IPS-NIHi11 (cell line): ENCODE results near the gene MSLN.
A peak's percentile ranks its signal among the peaks of the same experiment; 100 is the strongest.
"Not testable (repeated sequence)": the region's sequence is repeated elsewhere in the genome, so short reads cannot be mapped to it uniquely, and the experiment has no call there.

Source experiments
- DNase-seq: peaks from one replicate; pipeline ENCODE4 v3.0.0; 2012; ENCODE audit warnings: mixed read lengths, low spot score

Gene MSLN

DNA sequence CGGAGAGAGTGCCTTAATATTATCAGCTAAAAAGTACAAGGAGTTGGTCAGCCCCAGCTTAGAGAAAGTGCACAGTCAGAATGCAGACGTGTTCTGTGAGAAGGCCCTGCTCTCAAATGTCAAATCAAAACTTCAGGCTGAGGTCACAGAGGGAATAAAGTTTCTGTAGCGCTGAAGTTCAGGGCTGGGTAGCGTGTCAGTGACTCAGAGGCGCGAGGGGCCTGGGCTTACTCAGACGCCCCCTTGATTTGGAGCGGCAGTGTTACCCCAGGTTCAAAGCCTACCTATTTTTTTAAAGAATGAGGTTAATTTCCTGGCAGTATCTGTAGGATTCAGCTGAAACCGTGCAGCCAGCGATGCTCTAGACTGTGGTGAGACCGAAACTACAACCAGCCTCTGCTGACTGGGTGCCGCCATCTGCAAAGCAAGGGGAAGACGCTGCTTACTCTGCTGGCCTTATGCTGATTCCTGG, 24.5 kb upstream of the MSLN start:
- DNase-seq = no peak

DNA sequence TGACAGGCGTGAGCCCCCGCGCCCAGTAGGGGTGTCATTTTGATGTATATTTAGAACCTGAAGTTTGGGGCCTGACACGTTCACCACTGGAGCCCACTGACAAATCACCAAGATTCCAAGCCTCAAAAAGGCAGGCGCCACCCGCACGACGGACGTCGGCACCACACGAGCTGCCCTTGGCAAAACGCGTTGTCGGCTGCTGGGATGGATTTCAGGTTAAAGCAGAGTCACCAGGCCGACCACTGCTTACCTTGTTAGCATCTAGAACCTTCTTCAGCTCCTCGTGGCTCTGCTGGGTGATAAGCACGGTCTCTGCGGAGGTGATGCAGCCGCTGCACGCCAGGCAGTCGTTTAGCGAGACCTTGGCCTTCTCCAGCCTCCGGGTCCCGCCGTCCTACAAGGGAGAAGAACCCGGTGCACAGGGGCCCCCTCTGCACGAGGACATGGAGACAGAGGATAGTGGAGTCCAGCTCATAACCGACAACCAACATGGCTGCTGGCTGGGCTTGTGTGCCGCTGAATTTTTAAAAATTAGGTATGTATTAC, 23.5 kb upstream of the MSLN start:
- DNase-seq = no peak

DNA sequence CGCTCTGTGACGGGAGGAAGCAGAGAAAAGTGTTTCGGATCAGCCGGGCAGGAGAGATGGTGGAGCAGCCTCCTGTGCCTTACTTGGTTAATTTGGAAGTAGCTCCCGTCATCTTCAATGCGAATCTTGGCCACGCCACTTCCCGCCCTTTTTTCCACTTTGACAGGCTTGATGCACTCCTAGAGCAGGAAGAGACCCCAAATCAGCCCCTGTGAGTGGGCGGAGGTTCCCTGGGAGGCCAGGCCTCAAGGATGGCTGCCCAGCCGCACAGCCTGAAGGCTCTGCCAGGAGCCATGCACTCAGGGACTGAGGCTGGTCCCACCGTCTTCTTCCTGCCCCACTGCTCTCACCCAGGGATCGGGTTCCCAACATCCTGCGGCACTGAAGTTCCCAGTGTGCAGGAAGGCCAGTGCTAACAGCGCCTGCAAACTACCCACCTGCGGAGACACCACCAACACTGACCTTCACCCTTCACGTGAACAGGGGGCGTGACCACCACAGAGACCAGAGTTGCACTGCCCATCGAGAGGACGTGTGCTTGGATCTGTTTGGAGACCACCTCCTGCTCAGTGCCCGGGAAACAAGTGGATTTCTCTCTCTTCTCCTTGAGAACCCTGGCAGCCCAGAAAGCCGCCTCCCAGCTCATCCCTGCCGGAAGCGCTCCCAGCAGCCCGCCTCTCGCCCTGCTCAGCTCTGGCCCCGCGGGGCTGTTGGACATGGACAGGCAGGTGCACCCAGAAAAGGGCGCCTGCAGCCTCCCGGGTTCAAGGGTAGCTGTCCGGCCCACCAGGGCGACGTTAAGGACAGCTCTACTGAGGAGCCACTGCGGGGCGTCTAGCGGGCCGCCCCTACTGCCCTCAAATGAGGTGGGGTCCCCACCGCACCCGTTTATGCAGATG, 20.7 kb upstream of the MSLN start:
- DNase-seq = no peak

DNA sequence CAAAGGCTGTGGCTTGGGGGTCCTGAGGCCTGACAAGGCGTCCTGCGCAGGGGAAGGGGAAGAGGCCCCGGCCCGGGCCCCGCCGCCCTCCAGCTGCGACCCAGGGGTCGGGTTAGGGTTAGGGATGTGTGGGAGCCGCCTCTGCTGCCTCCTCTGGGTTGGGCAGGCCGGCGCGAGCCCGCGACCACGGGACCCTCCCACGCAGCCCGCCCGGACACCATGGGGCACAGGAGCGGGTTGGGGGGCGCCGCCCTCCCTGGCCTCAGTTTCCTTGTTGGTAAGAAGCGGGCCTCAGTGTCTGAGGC, 20.1 kb upstream of the MSLN start:
- no peak for DNase-seq

DNA sequence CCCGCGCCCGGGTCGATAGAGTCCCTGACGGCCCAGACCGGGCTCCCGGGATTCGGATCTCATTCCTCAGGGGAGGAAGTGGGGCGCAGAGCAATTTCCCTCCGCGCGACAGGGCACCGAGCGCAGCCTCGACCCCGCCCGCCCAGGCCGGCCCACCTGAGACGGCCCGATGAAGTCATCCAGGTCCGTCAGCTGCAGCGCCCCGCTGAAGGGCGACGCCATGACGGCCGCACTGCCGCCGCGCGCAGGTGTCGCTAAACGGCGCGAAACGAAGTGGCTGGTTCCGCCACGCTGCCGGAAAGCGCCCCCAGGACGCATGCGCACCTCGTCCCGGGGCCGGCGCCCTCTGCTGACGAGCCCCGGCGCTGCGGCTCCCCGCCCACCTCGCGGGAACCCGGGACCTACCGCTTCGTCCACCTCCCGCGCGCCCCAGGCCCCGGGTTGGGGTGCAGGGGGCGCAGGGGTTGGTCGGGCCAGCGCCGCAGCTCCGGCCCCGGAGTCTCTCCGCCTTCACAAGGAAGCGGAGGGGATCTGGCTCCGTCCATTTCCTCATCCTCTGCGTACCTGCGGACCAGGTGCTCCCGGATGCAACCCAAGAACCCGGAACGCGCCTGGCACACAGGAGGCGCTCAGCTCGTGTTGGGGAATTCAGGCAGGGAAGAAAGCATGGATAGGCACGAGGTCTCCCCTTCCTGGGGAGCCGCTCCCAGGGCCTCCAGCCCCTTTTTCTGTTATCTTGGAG, 19.6 kb upstream of the MSLN start, which contains the start of gene CIAO3:
CIAO3 (minus strand) TSS at position 234 of the 742 bp plus-strand sequence; CDS start at position 222, 12 bp downstream.
- peak; percentile 96 for DNase-seq

DNA sequence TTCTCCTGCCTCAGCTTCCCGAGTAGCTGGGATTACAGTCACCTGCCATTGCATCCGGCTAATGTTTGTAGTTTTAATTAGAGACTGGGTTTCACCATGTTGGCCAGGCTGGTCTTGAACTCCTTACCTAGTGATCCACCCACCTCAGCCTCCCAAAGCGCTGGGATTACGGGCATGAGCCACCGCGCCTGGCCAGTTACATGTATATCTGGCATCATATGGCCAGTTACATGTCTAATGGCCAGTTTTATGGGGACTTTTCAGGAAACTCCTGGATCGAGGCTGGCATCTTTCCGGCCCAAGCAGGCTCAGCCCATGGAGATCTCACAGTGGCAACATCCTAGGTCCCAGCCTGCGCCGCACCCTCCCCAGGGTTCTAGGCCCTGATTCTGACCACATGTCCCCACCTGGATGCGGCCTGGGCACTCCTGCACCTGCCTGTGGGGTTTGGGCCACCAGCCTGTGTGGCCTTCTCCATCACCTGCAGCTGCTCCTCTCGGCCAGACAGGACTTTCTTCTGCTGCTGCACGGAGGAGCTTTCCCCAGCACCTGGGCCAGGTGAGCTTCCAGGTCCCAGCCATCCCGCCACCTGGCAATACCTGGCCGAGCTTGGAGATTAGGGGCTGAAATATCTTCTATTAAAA, 18.4 kb upstream of the MSLN start:
- no peak for DNase-seq

DNA sequence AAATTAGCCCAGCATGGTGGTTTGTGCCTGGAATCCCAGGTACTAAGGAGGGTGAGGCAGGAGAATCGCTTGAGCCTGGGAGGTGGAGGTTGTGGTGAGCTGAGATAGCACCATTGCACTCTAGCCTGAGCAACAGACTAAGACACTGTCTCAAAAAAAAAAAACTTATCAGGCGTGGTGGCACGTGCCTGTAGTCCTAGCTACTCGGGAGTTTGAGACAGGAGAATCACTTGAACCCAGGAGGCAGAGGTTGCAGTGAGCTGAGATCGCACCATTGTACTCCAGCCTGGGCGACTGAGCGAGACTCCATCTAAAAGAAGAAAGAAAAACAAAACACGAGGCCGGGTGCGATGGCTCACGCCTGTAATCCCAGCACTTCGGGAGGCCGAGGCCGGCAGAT, 17.6 kb upstream of the MSLN start:
- DNase-seq = not testable (repeated sequence)

DNA sequence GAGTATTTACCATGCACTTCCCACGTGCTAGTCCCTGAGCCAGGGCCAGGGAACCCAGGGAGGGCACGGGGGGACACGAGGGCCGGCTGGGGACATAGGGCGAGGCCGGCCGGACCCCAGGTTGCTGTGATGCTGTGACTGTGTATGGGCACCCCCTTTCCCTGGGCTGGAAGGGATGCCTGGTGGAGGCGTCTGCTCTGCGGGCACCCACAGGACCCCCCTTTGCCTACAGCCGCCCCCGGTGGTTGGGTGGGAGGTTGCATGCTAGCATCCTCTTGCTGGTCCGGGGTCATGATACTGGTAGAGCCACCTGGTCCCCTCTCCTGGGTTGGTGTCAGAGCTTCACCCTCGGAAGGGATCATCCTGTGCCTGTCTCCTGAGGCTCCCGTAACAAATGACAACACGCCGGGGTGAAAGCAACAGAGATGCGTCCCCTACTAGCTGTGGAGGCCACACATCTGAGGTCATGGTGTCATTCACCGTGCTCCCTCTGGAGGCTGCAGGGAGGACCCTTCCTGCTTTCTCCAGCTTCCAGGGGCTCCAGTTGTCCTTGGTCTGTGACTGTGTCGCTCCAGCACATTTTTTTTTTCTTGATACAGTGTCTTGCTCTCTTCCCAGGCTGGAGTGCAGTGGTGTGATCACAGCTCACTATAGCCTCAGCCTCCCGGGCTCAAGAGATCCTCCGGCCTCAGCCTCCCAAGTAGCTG, 16.6 kb upstream of the MSLN start:
- DNase-seq = no peak

DNA sequence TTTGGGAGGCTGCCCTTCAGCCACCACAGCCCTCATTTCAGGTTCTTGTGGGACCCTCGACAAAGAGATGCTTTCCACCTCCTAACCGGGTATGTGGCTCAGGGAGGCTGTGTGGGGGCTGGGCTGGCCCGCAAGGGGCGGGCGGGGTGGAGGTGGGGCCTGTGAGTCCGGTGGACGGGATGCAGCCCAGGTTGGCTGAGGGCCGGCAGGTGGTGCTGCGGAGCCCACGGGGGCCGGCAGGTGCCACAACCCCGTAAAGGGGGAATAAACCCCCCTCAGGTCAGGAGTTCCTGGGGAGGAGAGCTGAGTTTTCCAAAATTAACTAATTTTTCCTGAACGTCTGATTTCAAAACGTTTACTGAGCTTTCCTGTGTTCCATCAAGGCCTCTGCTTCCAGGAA, 14.8 kb upstream of the MSLN start:
- DNase-seq = peak; percentile 95

DNA sequence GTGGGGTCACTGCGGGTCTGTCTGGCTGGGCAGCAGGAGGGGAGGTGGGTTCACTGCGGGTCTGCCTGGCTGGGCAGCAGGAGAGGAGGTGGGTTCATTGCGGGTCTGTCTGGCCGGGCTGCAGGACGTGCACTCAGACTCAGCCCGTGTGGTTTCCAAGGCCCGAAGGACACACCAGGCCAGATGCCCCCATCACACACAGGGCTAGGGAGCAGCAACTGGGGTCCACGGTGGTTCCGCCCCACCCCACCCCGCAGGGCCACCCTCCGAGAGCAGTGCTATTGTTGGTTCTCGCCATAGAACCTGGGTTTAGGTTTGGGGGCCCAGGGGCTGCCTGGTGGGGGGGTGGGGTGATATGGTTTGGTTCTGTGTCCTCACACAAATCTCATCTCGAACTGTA, 13.9 kb upstream of the MSLN start:
- DNase-seq = no peak

DNA sequence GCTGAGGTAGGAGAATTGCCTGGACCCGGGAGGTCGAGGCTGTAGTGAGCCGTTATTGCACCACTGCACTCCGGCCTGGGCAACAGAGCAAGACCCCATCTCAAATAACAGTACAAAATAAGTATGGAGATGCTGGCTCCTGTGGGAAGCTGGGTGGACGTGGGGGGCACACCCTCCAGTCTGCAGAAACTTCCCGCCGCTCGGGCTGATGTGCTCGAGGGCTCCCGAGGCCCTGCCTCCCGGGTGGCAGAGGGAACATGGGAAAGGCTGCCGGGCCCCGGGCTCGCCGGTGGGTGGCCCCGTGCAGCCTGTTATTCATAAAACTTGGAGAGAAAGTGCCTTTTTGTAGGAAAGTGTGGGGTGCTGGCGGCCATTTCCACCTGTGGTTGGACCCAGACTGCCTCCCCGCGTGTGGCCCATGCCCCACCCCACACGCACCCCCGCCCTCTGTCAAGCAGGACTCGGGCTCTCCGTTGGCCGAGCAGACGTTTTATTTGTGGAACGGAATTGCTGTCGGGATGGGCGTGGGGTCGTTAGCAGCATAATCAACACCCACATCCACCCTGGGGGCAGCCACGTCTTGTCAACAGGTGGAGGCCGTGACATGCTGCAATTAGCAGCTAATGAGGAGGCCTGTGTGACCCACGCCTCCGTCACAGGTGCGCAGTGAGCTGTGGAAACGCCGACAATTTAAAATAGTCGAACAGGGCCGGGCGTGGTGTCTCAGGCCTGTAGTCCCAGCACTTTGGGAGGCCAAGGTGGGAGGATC, 12.4 kb upstream of the MSLN start:
- no peak for DNase-seq

DNA sequence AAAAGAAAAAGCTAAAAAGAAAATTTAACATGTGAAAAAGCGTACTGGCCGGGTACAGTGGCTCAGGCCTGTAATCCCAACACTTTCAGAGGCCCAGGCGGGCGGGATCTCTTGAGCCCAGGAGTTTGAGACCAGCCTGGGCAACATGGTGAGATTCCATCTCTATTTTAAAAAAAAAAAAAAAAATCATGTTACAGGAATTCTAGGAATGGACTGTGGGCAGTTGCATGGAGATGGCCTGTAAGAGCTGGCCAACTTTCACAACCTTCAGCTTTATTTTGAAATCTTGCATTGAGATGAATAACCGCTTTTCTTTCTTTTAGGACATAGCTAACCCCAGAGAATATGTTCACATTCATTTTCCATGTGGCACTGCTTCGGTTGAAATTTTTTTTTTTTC, 11.5 kb upstream of the MSLN start:
- DNase-seq = no peak

DNA sequence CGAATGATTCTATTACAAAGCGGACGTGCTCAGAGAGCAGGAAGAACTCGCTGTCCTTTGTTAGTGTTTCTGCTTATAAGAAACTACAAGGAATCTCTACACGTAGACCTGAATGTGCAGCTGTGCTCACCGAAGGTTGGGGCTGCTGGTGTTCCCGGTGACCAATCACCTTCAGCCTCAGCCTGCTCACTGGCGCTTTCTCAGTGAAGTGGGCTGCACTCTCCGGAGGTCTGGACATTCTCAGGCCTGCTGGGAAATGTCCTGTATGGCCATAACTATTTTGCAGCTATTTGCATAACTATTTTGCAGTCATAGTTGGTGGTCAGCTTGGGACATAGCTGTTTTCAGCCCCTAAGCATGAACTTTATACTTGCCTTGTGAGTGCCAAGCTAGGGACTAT, 10.0 kb upstream of the MSLN start:
- DNase-seq = no peak

DNA sequence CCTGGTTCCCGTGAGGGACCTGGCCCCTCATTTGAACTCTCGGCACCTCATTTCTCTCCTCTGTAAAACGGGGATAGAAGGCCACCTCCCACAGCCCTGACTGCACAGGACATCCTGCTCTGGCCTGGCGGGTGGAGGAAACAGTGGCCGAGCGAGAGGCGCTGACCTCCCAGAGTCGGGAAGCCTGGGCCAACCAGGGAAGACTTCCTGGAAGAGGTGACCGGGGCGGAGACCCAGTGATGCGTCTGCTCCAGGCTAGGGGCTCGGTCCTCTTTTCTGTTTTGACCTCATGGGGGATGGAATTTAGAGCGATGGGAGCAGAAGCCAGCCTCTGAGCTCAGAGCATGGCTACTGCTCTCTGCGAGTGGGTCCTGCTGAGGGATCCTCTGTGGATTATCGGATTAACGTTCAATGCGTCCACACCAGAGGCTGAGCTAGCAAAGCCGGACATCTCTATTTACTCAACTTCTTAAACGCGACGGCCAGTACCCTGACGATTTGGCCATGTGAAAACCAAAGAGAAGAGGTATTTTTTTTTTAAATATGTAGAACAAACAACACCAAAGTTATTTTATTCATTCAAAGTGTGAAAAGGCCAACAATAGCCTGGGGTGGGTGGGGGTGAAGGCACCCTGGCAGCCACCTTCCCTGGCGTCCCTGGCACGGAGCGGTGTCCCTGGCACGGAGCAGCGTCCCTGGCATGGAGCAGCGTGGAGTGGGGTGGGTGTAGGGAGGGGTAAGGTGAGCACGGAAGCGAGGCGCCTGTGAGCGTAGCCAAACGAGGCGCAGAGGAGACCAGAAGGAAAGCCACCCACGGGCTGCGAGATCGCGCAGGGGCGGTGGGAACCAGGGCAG, 9.2 kb upstream of the MSLN start:
- DNase-seq = no peak

DNA sequence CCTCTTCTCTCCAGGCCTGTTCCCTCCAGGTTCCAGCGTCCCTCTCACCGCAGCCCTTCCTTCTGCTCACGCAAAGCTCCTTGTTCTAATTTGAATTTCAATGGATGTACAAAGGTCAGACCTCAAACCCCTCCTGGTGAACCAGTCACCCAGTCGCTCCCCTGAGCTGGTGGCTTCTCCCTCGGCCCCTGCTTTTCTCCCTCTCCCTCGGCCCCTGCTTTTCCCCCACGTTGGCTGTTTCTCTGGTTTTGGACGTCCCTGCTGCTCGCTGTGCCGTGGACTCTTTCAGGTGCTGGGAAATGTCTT, 8.6 kb upstream of the MSLN start:
- DNase-seq = no peak

DNA sequence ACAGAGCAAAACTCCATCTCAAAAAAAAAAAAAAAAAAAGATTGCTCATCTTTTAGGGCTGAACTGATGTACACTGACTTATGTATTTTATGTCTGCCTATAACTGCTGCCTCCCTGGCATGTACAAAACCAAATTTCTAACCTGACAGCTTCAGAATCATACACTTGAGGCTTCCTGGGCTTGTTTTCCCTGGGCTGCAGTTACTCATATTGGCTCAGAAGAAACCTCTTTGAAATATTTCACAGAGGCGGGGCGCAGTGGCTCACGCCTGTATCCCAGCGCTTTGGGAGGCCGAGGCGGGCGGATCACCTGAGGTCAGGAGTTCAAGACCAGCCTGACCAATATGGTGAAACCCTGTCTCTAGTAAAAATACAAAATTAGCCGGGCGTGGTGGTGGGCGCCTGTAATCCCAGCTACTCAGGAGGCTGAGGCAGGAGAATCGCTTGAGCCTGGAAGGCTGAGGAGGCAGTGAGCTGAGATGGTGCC, 6.4 kb upstream of the MSLN start:
- DNase-seq = not testable (repeated sequence)

DNA sequence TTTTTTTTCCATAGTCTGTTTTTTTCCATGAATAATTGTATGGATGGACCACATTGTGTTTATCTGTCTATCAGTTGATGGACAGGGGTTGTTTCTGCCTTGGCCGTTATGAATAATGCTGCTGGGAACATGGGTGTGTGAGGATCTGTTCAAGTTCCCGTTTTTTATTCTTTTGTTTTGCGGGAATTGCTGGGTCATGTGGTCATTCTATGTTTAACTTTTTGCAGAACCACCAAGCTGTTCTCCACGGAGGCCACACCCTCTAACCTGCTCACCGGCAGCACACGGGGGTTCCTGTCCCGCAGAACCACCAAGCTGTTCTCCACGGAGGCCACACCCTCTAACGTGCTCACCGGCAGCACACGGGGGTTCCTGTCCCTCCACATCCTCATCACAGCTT, 5.9 kb upstream of the MSLN start:
- no peak for DNase-seq

DNA sequence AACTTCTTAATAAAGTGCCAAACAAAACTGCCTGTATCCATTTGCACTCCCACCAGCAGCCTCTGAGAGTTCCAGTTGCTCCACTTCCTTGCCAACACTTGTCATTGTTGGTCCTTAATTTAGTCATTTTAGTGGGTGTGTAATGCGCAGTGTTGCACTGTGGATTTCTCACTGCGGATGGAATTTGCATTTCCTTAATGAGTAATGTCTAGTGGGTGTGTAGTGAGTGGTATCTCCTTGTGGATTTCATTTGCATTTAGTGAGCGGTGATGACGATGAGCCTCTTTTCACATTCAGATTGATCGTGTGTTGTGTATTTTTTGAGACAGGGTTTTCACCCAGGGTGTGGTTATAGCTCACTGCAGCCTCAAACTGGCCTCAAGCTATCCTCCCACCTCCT, 4.1 kb upstream of the MSLN start:
- no peak for DNase-seq

DNA sequence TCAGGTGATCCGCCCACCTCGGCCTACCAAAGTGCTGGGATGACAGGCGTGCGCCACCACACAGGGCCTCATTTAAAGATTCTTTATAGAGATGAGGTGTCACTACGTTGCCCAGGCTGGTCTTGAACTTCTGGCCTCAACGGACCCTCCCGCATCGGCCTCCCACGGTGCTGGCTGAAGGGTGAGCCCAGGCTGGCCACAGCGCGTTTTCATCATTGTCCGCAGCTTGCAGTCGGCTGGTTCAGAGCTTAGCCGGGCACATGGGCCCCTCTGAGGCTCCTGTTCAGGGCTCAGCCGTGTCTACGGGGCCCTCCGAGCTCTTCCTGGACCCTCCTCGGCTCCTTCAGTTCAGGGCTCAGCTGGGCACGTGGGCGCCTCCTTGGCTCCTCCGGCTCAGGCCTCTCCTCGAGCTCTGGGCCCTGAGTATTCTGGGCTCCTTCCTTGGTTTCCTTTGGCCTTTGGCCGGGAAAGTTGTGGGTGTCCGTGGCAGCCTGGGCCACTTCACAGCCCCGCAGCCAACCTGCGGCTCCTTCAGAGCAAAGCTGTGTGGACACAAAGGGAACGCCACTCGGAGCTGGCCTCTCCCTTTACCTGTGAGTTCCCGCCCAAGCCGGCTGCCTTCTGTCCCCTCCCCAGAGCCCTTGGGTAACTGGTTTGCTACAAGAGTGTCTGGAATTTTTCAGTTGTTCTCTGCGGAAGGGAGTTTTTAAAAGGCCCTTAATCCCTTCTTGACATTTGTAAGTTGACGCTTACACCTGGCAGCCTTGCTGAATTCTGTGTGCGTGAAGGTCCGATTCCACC, 1.2 kb upstream of the MSLN start:
- DNase-seq = no peak
